H1 (cell line): Measurements from ENCODE around the gene TMEM204. TPM values are rescaled to one million over a fixed set of nuclear protein-coding genes. Genes with fewer than 3 reads are reported as not detected.

Experiments
- CTCF ChIA-PET: fragments of 300-600 bp; sonication (Branson Sonifier 250); formaldehyde crosslinking; loops from one replicate; lab custom pipeline; 2021; ENCODE audit not compliant: partially characterized antibody; lab: Charles Lee
- POLR2A ChIA-PET: fragments of 300-600 bp; sonication (Branson Sonifier 250); formaldehyde crosslinking; loops from one replicate; lab custom pipeline; 2021; ENCODE audit warnings: inconsistent platforms; ENCODE audit not compliant: partially characterized antibody; lab: Charles Lee
- DNase-seq, 2 experiments: peaks; one replicate each; pipeline versions ENCODE4 v3.0.0 to v3.0.0-alpha.2; 2010 to 2022; ENCODE audit warnings: low spot score in 2 of 2, low read depth in 1 of 2, mixed read lengths in 1 of 2
- FAIRE-seq: peaks from 2 replicates; lab custom pipeline; 2011; peaks lifted over from hg19 to GRCh38; lab: Jason Lieb, UNC
- H2AFZ ChIP-seq: 2 replicates; pipeline ENCODE4 v1.8.1; 2012; ENCODE audit warnings: low read length, inconsistent platforms
- H2AK5ac ChIP-seq: 2 replicates; pipeline ENCODE4 v1.6.1; 2013; ENCODE audit warnings: low read depth, low read length
- H2BK120ac ChIP-seq: replicated peaks from 2 replicates; pipeline ENCODE3; 2013; ENCODE audit warnings: low read depth, low read length, inconsistent platforms
- H2BK12ac ChIP-seq: 2 replicates; pipeline ENCODE4 v1.6.1; 2013; ENCODE audit warnings: low read depth, low read length
- H2BK15ac ChIP-seq: 2 replicates; pipeline ENCODE4 v1.6.1; 2013; ENCODE audit warnings: low read length
- H2BK20ac ChIP-seq: 2 replicates; pipeline ENCODE4 v1.6.1; 2013; ENCODE audit warnings: low read length
- H2BK5ac ChIP-seq: 2 replicates; pipeline ENCODE4 v1.6.1; 2013; ENCODE audit warnings: low read depth, low read length
- H3K14ac ChIP-seq: 2 replicates; pipeline ENCODE4 v1.6.1; 2013; ENCODE audit warnings: inconsistent platforms; ENCODE audit not compliant: insufficient read length
- H3K18ac ChIP-seq: 2 replicates; pipeline ENCODE4 v1.6.1; 2013; ENCODE audit warnings: low read length; ENCODE audit errors: extremely low read depth
- H3K23ac ChIP-seq: 2 replicates; pipeline ENCODE4 v1.6.1; 2013; ENCODE audit warnings: inconsistent platforms; ENCODE audit not compliant: insufficient read length
- H3K23me2 ChIP-seq: 2 replicates; pipeline ENCODE4 v1.6.1; 2013; ENCODE audit warnings: low read depth, low read length
- H3K27ac ChIP-seq: 2 replicates; pipeline ENCODE4 v1.6.1; 2011; ENCODE audit warnings: low read depth, low read length, inconsistent platforms
- H3K27me3 ChIP-seq, 4 experiments: replicated peaks in 1 of 4; 1 replicate in 1 of 4; 2 replicates in 3 of 4; pipeline versions ENCODE4 v1.6.1 to v1.8.1; 2011 to 2013; ENCODE audit warnings: low read length in 3 of 4, mild to moderate bottlenecking in 3 of 4, inconsistent platforms in 2 of 4, mixed read lengths in 2 of 4, moderate library complexity in 1 of 4; ENCODE audit not compliant: control insufficient read depth in 3 of 4, insufficient read depth in 3 of 4; ENCODE audit errors: extremely low read depth in 1 of 4
- H3K36me3 ChIP-seq, 4 experiments: 2 replicates each; pipeline versions ENCODE4 v1.6.1 to v1.8.1; 2011 to 2013; ENCODE audit warnings: mild to moderate bottlenecking in 4 of 4, low read length in 3 of 4, moderate library complexity in 2 of 4, control low read depth in 1 of 4, inconsistent platforms in 1 of 4; ENCODE audit not compliant: insufficient read depth in 4 of 4, control insufficient read depth in 2 of 4
- H3K4ac ChIP-seq: replicated peaks from 2 replicates; pipeline ENCODE3; 2013; ENCODE audit warnings: low read length, low read depth, mixed read lengths, inconsistent platforms; ENCODE audit not compliant: insufficient read length
- H3K4me1 ChIP-seq, 4 experiments: replicated peaks in 1 of 4; 1 replicate in 1 of 4; 2 replicates in 3 of 4; pipeline versions ENCODE4 v1.6.1 to v1.8.1; 2011 to 2013; ENCODE audit warnings: low read length in 3 of 4, inconsistent platforms in 2 of 4, mixed read lengths in 1 of 4; ENCODE audit not compliant: insufficient read depth in 4 of 4, control insufficient read depth in 3 of 4
- H3K4me2 ChIP-seq, 2 experiments: 2 replicates each; pipeline versions ENCODE4 v1.6.1 to v1.8.1; 2011 to 2013; ENCODE audit warnings: low read depth in 2 of 2, low read length in 2 of 2, control low read depth in 1 of 2, inconsistent platforms in 1 of 2, mild to moderate bottlenecking in 1 of 2; ENCODE audit not compliant: insufficient read depth in 1 of 2
- H3K4me3 ChIP-seq, 4 experiments: fragments of 200-600, 300-600 bp in 1 of 4; sonication (generic), shearing (Covaris generic), sonication (Bioruptor Twin) in 1 of 4; 2 replicates each; pipeline versions ENCODE4 v1.5.1 to v1.8.1; 2011 to 2016; ENCODE audit warnings: low read length in 4 of 4, low read depth in 3 of 4, control low read depth in 2 of 4, inconsistent platforms in 2 of 4, mild to moderate bottlenecking in 2 of 4, mixed read lengths in 1 of 4, moderate library complexity in 1 of 4; ENCODE audit not compliant: insufficient read depth in 2 of 4; ENCODE audit errors: extremely low read depth in 1 of 4
- H3K56ac ChIP-seq: replicated peaks from 2 replicates; pipeline ENCODE3; 2013; ENCODE audit warnings: low read depth, mild to moderate bottlenecking, mixed read lengths, low read length, inconsistent platforms; ENCODE audit not compliant: insufficient read length
- H3K79me1 ChIP-seq: 2 replicates; pipeline ENCODE4 v1.6.1; 2013; ENCODE audit warnings: low read depth, low read length, control low read depth
- H3K79me2 ChIP-seq, 2 experiments: 2 replicates each; pipeline versions ENCODE4 v1.6.1 to v1.8.1; 2012 to 2013; ENCODE audit warnings: low read length in 2 of 2, mild to moderate bottlenecking in 2 of 2, inconsistent platforms in 1 of 2; ENCODE audit not compliant: insufficient read depth in 2 of 2, control insufficient read depth in 1 of 2
- H3K9ac ChIP-seq, 4 experiments: replicated peaks in 1 of 4; 1 replicate in 1 of 4; 2 replicates in 3 of 4; pipeline versions ENCODE4 v1.6.1 to v1.8.1; 2011 to 2013; ENCODE audit warnings: low read depth in 3 of 4, low read length in 3 of 4, control low read depth in 2 of 4, mild to moderate bottlenecking in 2 of 4, moderate library complexity in 2 of 4, inconsistent platforms in 1 of 4; ENCODE audit errors: extremely low read depth in 1 of 4
- H3K9me3 ChIP-seq, 2 experiments: 2 replicates each; pipeline versions ENCODE4 v1.6.1 to v1.8.1; 2012 to 2013; ENCODE audit warnings: mild to moderate bottlenecking in 2 of 2, moderate library complexity in 2 of 2, control low read depth in 1 of 2, inconsistent platforms in 1 of 2, low read depth in 1 of 2, low read length in 1 of 2, mixed read lengths in 1 of 2; ENCODE audit not compliant: insufficient read depth in 2 of 2
- H4K20me1 ChIP-seq, 2 experiments: replicated peaks in 1 of 2; 2 replicates each; pipeline versions ENCODE3 to v1.8.1; 2011 to 2013; ENCODE audit warnings: inconsistent platforms in 2 of 2, low read length in 2 of 2, mild to moderate bottlenecking in 1 of 2; ENCODE audit not compliant: insufficient read depth in 2 of 2, control insufficient read depth in 1 of 2
- H4K5ac ChIP-seq: 2 replicates; pipeline ENCODE4 v1.6.1; 2013; ENCODE audit warnings: low read length, low read depth, mixed read lengths, inconsistent platforms; ENCODE audit not compliant: insufficient read length
- H4K8ac ChIP-seq: 2 replicates; pipeline ENCODE4 v1.8.0; 2013; ENCODE audit warnings: mild to moderate bottlenecking, moderate library complexity, low read length, inconsistent platforms; ENCODE audit not compliant: insufficient read depth; ENCODE audit errors: extremely low read depth
- H4K91ac ChIP-seq: replicated peaks from 2 replicates; pipeline ENCODE3; 2013; ENCODE audit warnings: low read length, mixed read lengths, inconsistent platforms; ENCODE audit not compliant: insufficient read length
- ASH2L ChIP-seq: fragments of 200-600, 300-600 bp; sonication (generic); IDR thresholded peaks from one replicate; pipeline ENCODE4 v1.7.1; 2017; ENCODE audit warnings: low read length
- CBX8 ChIP-seq: fragments of 300-800, 300-1000 bp; sonication (generic); IDR thresholded peaks from 2 replicates; pipeline ENCODE4 v1.7.1; 2016; ENCODE audit warnings: low read depth, low read length, borderline replicate concordance
- CHD2 ChIP-seq: IDR thresholded peaks from 2 replicates; pipeline ENCODE4 v1.6.1; 2012; ENCODE audit warnings: low read length, improper control_type of control experiment
- KDM4A ChIP-seq: IDR thresholded peaks from one replicate; pipeline ENCODE4 v1.7.1; 2012; ENCODE audit warnings: low read depth, mild to moderate bottlenecking, moderate library complexity, low read length, inconsistent platforms; ENCODE audit not compliant: severe bottlenecking
- RNF2 ChIP-seq: fragments of 200-900, 300-1000 bp; sonication (generic); IDR thresholded peaks from 2 replicates; pipeline ENCODE4 v1.7.1; 2016; ENCODE audit warnings: borderline replicate concordance, low read depth, mild to moderate bottlenecking, antibody characterized with exemption, low read length; ENCODE audit not compliant: poor library complexity, severe bottlenecking; ENCODE audit errors: missing control alignments
- TCF12 ChIP-seq: IDR thresholded peaks from 2 replicates; pipeline ENCODE4 v1.6.1; 2011; ENCODE audit warnings: low read depth, mild to moderate bottlenecking, low read length
- TEAD4 ChIP-seq: IDR thresholded peaks from 2 replicates; pipeline ENCODE4 v1.6.1; 2012; ENCODE audit warnings: low read depth, low read length, inconsistent platforms, mixed read lengths
- WGBS, 2 experiments: shearing (Covaris generic) in 1 of 2; methylation state at CpG; one replicate each; pipeline versions ENCODE4 v1.1.6 to v1.1.7; 2013 to 2015; ENCODE audit warnings: low lambda C conversion rate in 2 of 2, mixed read lengths in 2 of 2, inconsistent platforms in 1 of 2, low coverage in 1 of 2, missing lambda C conversion rate in 1 of 2; ENCODE audit not compliant: insufficient replicate concordance in 2 of 2, insufficient coverage in 1 of 2, insufficient read length in 1 of 2; ENCODE audit errors: extremely low coverage in 1 of 2, missing lambda C conversion rate in 1 of 2; 5-methylcytosine and 5-hydroxymethylcytosine counted together
- polyA plus RNA-seq, 7 experiments: library from polyadenylated mRNA; depleted of rRNA in 3 of 7; stranded (reverse) in 5 of 7; unstranded in 2 of 7; fragments of >200 nt in 5 of 7; fragments of 200-250 nt in 2 of 7; gene quantifications; 1 replicate in 5 of 7; 2 replicates in 1 of 7; 4 replicates in 1 of 7; pipeline versions ENCODE4 v1.2.1 to v1.2.3, GENCODE V29; 2011 to 2013; ENCODE audit warnings: missing spikeins in 2 of 7, mixed read lengths in 2 of 7
- total RNA-seq: library from RNA; stranded (reverse); fragmentation: NEBNext Ultra II Directional; extraction: Animal tissue kit (Norgen Biotek cat#: 25700); gene quantifications from 2 replicates; pipeline ENCODE4 v1.2.1, GENCODE V29; 2021

The TMEM204 gene
- total and polyA plus RNA-seq, 2 of the 8 experiments (the other 6 are each of a cell fraction or from before 2014, with no cell fraction given) = not detected

- H3K36me3 ChIP-seq = no peaks in the 10 kb centered on the region; a peak in 2 of 8 replicates
- H2AFZ ChIP-seq = no peak overlapping the region
- 94% methylated on average over 13 of the region's 13 CpGs; no CpG with 5 or more reads in 1 of the 2 experiments for WGBS, 2 experiments
- no peak overlapping the region for H4K91ac ChIP-seq
- no peak overlapping the region for H4K5ac ChIP-seq
- H3K23ac ChIP-seq = no peak overlapping the region
- no peak overlapping the region for H3K27ac ChIP-seq
- no peak overlapping the region for H3K4me3 ChIP-seq
- no peak overlapping the region for H3K4me2 ChIP-seq
- H3K4me1 ChIP-seq = no peaks in the 10 kb centered on the region; a peak in 1 of 7 replicates
- no peak overlapping the region for H2BK120ac ChIP-seq
- no peak overlapping the region for H3K14ac ChIP-seq
- no peaks in the 10 kb centered on the region for H3K79me1 ChIP-seq
- no peak overlapping the region; the same call in 1 of the 2 replicates for H4K8ac ChIP-seq
- H3K56ac ChIP-seq = no peak overlapping the region
- no peak overlapping the region for H2BK12ac ChIP-seq
- no peak overlapping the region for H3K4ac ChIP-seq
- H3K23me2 ChIP-seq = no peaks in the 10 kb centered on the region
- no peak overlapping the region for H2BK15ac ChIP-seq
- CTCF ChIA-PET = no interaction called here
- no peak overlapping the region for H2BK20ac ChIP-seq
- FAIRE-seq = no peak
- POLR2A ChIA-PET = interaction anchor here (1.4 kb wide), 1 partner anchor 26 kb away, joined by 4 read pairs; no protein-coding TSS in a partner anchor
- H3K27me3 ChIP-seq = no peaks in the 10 kb centered on the region
- TF ChIP-seq TEAD4 (no peak), CHD2 (no peak), TCF12 (no peak), KDM4A (no peak), RNF2 (no peak), CBX8 (no peak), ASH2L (no peak)
- peaks cover 4 to 9% of the 10 kb centered on the region in 2 experiments for H4K20me1 ChIP-seq
- no peak overlapping the region for H3K18ac ChIP-seq
- no peaks in the 10 kb centered on the region for H3K9me3 ChIP-seq
- H3K9ac ChIP-seq = no peak overlapping the region
- DNase-seq = no peak
- no peaks in the 10 kb centered on the region for H3K79me2 ChIP-seq
- H2BK5ac ChIP-seq = no peak overlapping the region
- no peak overlapping the region for H2AK5ac ChIP-seq
Observed at GRCh38 chr16:1536601-1537000, 3.1 kb downstream of the TMEM204 start.
